ENCODE measurements around the gene FAF2. TPM values are rescaled to one million over a fixed set of nuclear protein-coding genes. Genes with fewer than 3 reads are reported as not detected.

The FAF2 gene
- total RNA-seq, 1 experiment from 2014 or later, result 44.4 TPM

DNA sequence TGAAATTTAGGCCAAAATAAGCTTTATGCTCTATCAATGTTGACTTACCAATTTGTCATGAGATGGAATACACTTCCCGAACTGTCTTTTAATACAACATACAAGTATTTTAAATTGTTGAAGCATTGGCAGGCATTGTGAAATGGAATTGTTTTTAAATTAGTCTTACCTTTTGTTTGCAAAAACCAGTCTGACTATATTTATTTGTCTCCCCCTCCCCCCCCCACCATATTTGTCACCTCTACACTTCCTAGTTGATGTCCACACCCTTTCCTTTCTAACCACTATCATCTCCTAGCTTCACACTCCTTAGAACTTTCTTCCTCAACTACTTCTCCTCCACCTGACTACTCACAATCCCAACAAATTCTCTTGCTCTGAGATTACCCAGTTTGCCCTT is 40.9 kb downstream of the FAF2 start:
- no peak overlapping the region for H2BK20ac ChIP-seq (ENCODE audit: low read depth, low read length, poor library complexity, severe bottlenecking)
- H3K79me2 ChIP-seq (ENCODE audit: insufficient read depth, low read length), result peaks cover 3% of the 10 kb centered on the region; the same call in 1 of the 2 replicates
- no peak overlapping the region for H2AK5ac ChIP-seq (ENCODE audit: insufficient read length, low read length)
- H2BK15ac ChIP-seq (ENCODE audit: low read depth, low read length), result no peak overlapping the region
- peaks cover 29 to 79% (median 75%) of the 10 kb centered on the region in 3 experiments; a peak in 6 of 7 replicates for H3K36me3 Mint-ChIP-seq (ENCODE audit: insufficient read depth in 1 of 3, low read depth in 3 of 3)
- H3K9ac ChIP-seq (ENCODE audit: extremely low read depth, insufficient read length, low read length), result no peak overlapping the region
- H3K27ac ChIP-seq (ENCODE audit: insufficient read length, low read depth, low read length), result no peak overlapping the region
- H3K14ac ChIP-seq (ENCODE audit: insufficient read depth, low read length), result no peak overlapping the region
- no peak overlapping the region for H2BK5ac ChIP-seq (ENCODE audit: insufficient read length, low read length)
- no peak overlapping the region for H3K4me3 Mint-ChIP-seq
- no peaks in the 10 kb centered on the region for H4K20me1 ChIP-seq (ENCODE audit: control insufficient read depth, insufficient read depth, insufficient read length)
- H2BK12ac ChIP-seq (ENCODE audit: insufficient read length, low read depth, low read length), result no peak overlapping the region
- TF ChIP-seq, protein P1, sequence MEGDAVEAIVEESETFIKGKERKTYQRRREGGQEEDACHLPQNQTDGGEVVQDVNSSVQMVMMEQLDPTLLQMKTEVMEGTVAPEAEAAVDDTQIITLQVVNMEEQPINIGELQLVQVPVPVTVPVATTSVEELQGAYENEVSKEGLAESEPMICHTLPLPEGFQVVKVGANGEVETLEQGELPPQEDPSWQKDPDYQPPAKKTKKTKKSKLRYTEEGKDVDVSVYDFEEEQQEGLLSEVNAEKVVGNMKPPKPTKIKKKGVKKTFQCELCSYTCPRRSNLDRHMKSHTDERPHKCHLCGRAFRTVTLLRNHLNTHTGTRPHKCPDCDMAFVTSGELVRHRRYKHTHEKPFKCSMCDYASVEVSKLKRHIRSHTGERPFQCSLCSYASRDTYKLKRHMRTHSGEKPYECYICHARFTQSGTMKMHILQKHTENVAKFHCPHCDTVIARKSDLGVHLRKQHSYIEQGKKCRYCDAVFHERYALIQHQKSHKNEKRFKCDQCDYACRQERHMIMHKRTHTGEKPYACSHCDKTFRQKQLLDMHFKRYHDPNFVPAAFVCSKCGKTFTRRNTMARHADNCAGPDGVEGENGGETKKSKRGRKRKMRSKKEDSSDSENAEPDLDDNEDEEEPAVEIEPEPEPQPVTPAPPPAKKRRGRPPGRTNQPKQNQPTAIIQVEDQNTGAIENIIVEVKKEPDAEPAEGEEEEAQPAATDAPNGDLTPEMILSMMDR (conservative IDR thresholded peaks at IDR 0.05), result no peak
- H3K9me3 ChIP-seq (ENCODE audit: control insufficient read depth, low read depth, low read length), result no peaks in the 10 kb centered on the region
- no peak overlapping the region for H3K4me2 ChIP-seq (ENCODE audit: insufficient read depth, insufficient read length, low read length)
- no peak overlapping the region for H3K56ac ChIP-seq (ENCODE audit: insufficient read length, low read depth, low read length)
- no peak overlapping the region for H3K23ac ChIP-seq (ENCODE audit: insufficient read length, low read depth, low read length)
- no peak overlapping the region for H3K4ac ChIP-seq (ENCODE audit: low read depth, low read length)
- no peak overlapping the region for H4K5ac ChIP-seq (ENCODE audit: insufficient read length, low read depth, low read length)
- H2AFZ ChIP-seq (ENCODE audit: low read length), result no peak overlapping the region
- H3K4me1 ChIP-seq (ENCODE audit: insufficient read depth, low read length), result no peaks in the 10 kb centered on the region
- peaks cover 3% of the 10 kb centered on the region for H3K79me1 ChIP-seq (ENCODE audit: insufficient read depth, low read depth, low read length, poor library complexity, severe bottlenecking)
- H3K18ac ChIP-seq (ENCODE audit: insufficient read length, low read depth, low read length), result no peak overlapping the region
- H4K91ac ChIP-seq (ENCODE audit: insufficient read length, low read depth, low read length), result no peak overlapping the region
- no peak overlapping the region for H4K8ac ChIP-seq (replicated peaks; ENCODE audit: insufficient read length, low read depth, low read length)
- DNase-seq, result no peak
- no CpG with 5 or more reads among the region's 1 CpG for WGBS (ENCODE audit: extremely low coverage, insufficient read length, low lambda C conversion rate)
- H3K9me3 Mint-ChIP-seq, result no peaks in the 10 kb centered on the region; a peak in 1 of 5 replicates
- H3K27me3 ChIP-seq (ENCODE audit: insufficient read depth, low read length), result no peaks in the 10 kb centered on the region
- no peaks in the 10 kb centered on the region for H3K23me2 ChIP-seq (ENCODE audit: insufficient read length, low read depth, low read length, poor library complexity, severe bottlenecking)
- no peak overlapping the region; a peak in 1 of 7 replicates for H3K27ac Mint-ChIP-seq
- no peaks in the 10 kb centered on the region for H3K27me3 Mint-ChIP-seq (ENCODE audit: low read depth)
- H3T11ph ChIP-seq (ENCODE audit: low read length), result no peak overlapping the region
- no peaks in the 10 kb centered on the region; a peak in 1 of 4 replicates for H3K4me1 Mint-ChIP-seq
- H2BK120ac ChIP-seq (ENCODE audit: low read depth, low read length, poor library complexity, severe bottlenecking), result no peak overlapping the region

All from H9 (cell line).